Right cardiac atrium (tissue), 5 donors: ENCODE results near the gene RSPH4A. TPM values are rescaled to one million over a fixed set of nuclear protein-coding genes. Genes with fewer than 3 reads are reported as not detected.

ENCODE experiments used
- ATAC-seq, 2 donors: fragments of 200-7000 bp; cut with Tn5 transposase; one replicate each; pipeline versions ENCODE4 v1.8.0 to v1.9.1; 2020; ENCODE audit warnings: moderate library complexity in 2 of 2, mild to moderate bottlenecking in 1 of 2
- DNase-seq, 3 donors: peaks; one replicate each; pipeline ENCODE4 v3.0.0-alpha.2; 2020
- H3K27ac ChIP-seq: one replicate; pipeline ENCODE4 v1.5.1; 2013; ENCODE audit warnings: mild to moderate bottlenecking, low read length, control low read depth, moderate library complexity
- H3K27me3 ChIP-seq: one replicate; pipeline ENCODE4 v1.6.1; 2013; ENCODE audit not compliant: control insufficient read depth, insufficient read depth
- H3K4me1 ChIP-seq: one replicate; pipeline ENCODE4 v1.6.1; 2013; ENCODE audit warnings: low read length; ENCODE audit not compliant: control insufficient read depth, insufficient read depth
- H3K4me3 ChIP-seq: one replicate; pipeline ENCODE4 v1.5.1; 2013; ENCODE audit warnings: low read length, control low read depth
- H3K9me3 ChIP-seq: one replicate; pipeline ENCODE4 v1.6.1; 2013; ENCODE audit warnings: low read length; ENCODE audit not compliant: control insufficient read depth
- WGBS: extraction: QIAGEN DNeasy Blood & Tissue Kit; methylation state at CpG from one replicate; pipeline ENCODE4 v1.1.7; 2013; 5-methylcytosine and 5-hydroxymethylcytosine counted together
- intact Hi-C, 4 donors: fragments of 100-400 bp; cut with DNase I; formaldehyde crosslinking; loops; one replicate each; pipeline versions ENCODE4 v1.11.0 to v1.14.0; 2022 to 2023
- long read RNA-seq, 4 donors: library from polyadenylated mRNA; unstranded; transcript quantifications; one replicate each; pipeline ENCODE4 v2.0.0, GENCODE V29; 2020 to 2021
- polyA plus RNA-seq: library from polyadenylated mRNA; stranded (reverse); fragments of 200-250 nt; gene quantifications from one replicate; pipeline ENCODE4 v1.2.3, GENCODE V29; 2013
- total RNA-seq, 4 donors: library from RNA; stranded (reverse); fragmentation: NEBNext Ultra II Directional; extraction: Animal tissue kit (Norgen Biotek cat#: 25700); gene quantifications; one replicate each; pipeline ENCODE4 v1.2.1, GENCODE V29; 2021
- donor health status: healthy with polysubstance abuse.
- donor health status: DM: no; HTN: yes; CAD: no.
- donor health status: DM: no; HTN: no; CAD: no.
- donor health status: DM: no; HTN: yes; CAD: no; lungs with severe emphysema.
- donor health status: DM: yes; HTN: yes; CAD: no.

Gene RSPH4A
- total RNA-seq, result under 1 TPM; 0.15 to 0.72 (median 0.20) TPM
- 0.20 TPM for polyA plus RNA-seq
- long read RNA-seq, donor 1, result 0 reads
- long read RNA-seq, donor 2, result 0 reads
- long read RNA-seq, donor 3, result 0 reads
- long read RNA-seq, donor 4, result 0 reads

GRCh38 chr6:116615937-116616736, at the start of gene RSPH4A:
Gene RSPH4A (plus strand): TSS chr6:116616479. CDS start chr6:116616624, 145 bp downstream.
- no peak within 1 kb of the TSS for H3K27ac ChIP-seq
- intact Hi-C loops, result no loop called here
- no peaks in the 10 kb centered on the region for H3K27me3 ChIP-seq
- H3K4me3 ChIP-seq, result peak within 1 kb of the TSS; percentile 58
- peak; percentile 93 to 96 (median 95) for DNase-seq
- H3K4me1 ChIP-seq, result no peaks in the 10 kb centered on the region
- under 1% methylated on average over 29 of the region's 29 CpGs for WGBS
- H3K9me3 ChIP-seq, result no peaks in the 10 kb centered on the region
- ATAC-seq, result peak; percentile 99 to 100

GRCh38 chr6:116568111-116568510, 48.2 kb upstream of the RSPH4A start:
- Histone ChIP-seq H3K27me3 (no peaks in the 10 kb centered on the region), H3K4me3 (no peak overlapping the region), H3K4me1 (peaks cover 3% of the 10 kb centered on the region), H3K9me3 (no peaks in the 10 kb centered on the region), H3K27ac (no peak overlapping the region)
- no peak for DNase-seq
- intact Hi-C loops, result loop anchor here in 2 of 4 donors (10.0 kb wide), 1 partner anchor 293 kb away; the partner anchor contains the start of gene TSPYL1 (in 2 of the 2)
- ATAC-seq, result no peak

GRCh38 chr6:116568821-116569755, 47.2 kb upstream of the RSPH4A start:
- intact Hi-C loops, result loop anchor here in 2 of 4 donors (10.0 kb wide), 1 partner anchor 294 kb away; the partner anchor contains the start of gene TSPYL1 (in 2 of the 2)
- Histone ChIP-seq H3K27ac (no peak overlapping the region), H3K9me3 (no peaks in the 10 kb centered on the region), H3K4me3 (no peak overlapping the region), H3K4me1 (peaks cover 3% of the 10 kb centered on the region), H3K27me3 (no peaks in the 10 kb centered on the region)
- WGBS, result 66% methylated on average over 7 of the region's 7 CpGs
- DNase-seq (no peak), ATAC-seq (no peak)

GRCh38 chr6:116570856-116571682, 45.2 kb upstream of the RSPH4A start, which contains the start of gene RWDD1:
Gene RWDD1 (plus strand): TSS chr6:116571504. CDS start chr6:116571583, 79 bp downstream.
- Histone ChIP-seq H3K4me1 (peaks cover 3% of the 10 kb centered on the region), H3K27ac (peak within 1 kb of the TSS; percentile 98), H3K4me3 (peak within 1 kb of the TSS; percentile 96), H3K27me3 (no peaks in the 10 kb centered on the region), H3K9me3 (no peaks in the 10 kb centered on the region)
- intact Hi-C loops, result no loop called here
- DNase-seq (peak; percentile 100), ATAC-seq (peak; percentile 98)
- under 1% methylated on average over 62 of the region's 62 CpGs for WGBS

- no peaks in the 10 kb centered on the region for H3K9me3 ChIP-seq
- H3K27me3 ChIP-seq, result no peaks in the 10 kb centered on the region
- under 1% methylated on average over 12 of the region's 12 CpGs for WGBS
- intact Hi-C loops, result no loop called here
- DNase-seq, result no peak
- H3K27ac ChIP-seq, result peak overlapping the region; percentile 98
- peaks cover 3% of the 10 kb centered on the region for H3K4me1 ChIP-seq
- ATAC-seq, result no peak
- peak overlapping the region; percentile 96 for H3K4me3 ChIP-seq
Observed at GRCh38 chr6:116571683-116572000, 44.6 kb upstream of the RSPH4A start.

- no peak overlapping the region for H3K27ac ChIP-seq
- no peaks in the 10 kb centered on the region for H3K27me3 ChIP-seq
- H3K4me3 ChIP-seq, result peak overlapping the region; percentile 96
- intact Hi-C loops, result no loop called here
- H3K4me1 ChIP-seq, result peaks cover 3% of the 10 kb centered on the region
- DNase-seq (peak in 2 of 3 donors; percentile 45 to 46), ATAC-seq (peak in 1 of 2 donors; percentile 33)
- 4% methylated on average over 7 of the region's 7 CpGs for WGBS
- H3K9me3 ChIP-seq, result no peaks in the 10 kb centered on the region
Observed at GRCh38 chr6:116572162-116572561, 44.1 kb upstream of the RSPH4A start.

GRCh38 chr6:116575227-116575626, 41.1 kb upstream of the RSPH4A start:
- peaks cover 3% of the 10 kb centered on the region for H3K4me1 ChIP-seq
- no peak for ATAC-seq

DNA sequence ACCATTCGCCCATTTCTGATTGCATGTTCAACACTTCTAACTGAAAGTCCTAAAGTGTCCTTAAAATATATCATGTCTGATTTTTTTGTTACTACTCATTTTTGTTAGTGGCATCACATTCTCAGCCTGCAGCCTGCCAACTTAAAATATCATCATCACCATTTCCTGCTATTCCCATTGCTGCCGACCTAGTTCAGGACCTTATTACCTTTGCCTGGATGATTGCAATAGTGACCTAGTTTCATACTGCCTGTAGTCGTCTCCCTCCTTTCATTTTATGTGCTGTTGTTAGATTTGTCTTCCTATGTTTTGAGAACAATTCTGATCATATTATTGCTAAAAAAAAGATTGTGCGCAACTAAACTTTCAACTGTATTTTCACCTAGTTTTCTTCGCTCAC, 38.8 kb upstream of the RSPH4A start:
- ATAC-seq (no peak), DNase-seq (no peak)
- Histone ChIP-seq H3K4me1 (peaks cover 3% of the 10 kb centered on the region), H3K27ac (no peak overlapping the region), H3K9me3 (no peaks in the 10 kb centered on the region), H3K4me3 (no peak overlapping the region), H3K27me3 (no peaks in the 10 kb centered on the region)
- 74% methylated on average over 5 of the region's 5 CpGs for WGBS
- intact Hi-C loops, result no loop called here

More at GRCh38 chr6:116575227-116575626, 41.1 kb upstream of the RSPH4A start:
- Histone ChIP-seq H3K4me3 (no peak overlapping the region), H3K27ac (no peak overlapping the region), H3K27me3 (no peaks in the 10 kb centered on the region), H3K9me3 (no peaks in the 10 kb centered on the region)
- no peak for DNase-seq
- intact Hi-C loops, result no loop called here
- 93% methylated on average over 2 of the region's 2 CpGs for WGBS

DNA sequence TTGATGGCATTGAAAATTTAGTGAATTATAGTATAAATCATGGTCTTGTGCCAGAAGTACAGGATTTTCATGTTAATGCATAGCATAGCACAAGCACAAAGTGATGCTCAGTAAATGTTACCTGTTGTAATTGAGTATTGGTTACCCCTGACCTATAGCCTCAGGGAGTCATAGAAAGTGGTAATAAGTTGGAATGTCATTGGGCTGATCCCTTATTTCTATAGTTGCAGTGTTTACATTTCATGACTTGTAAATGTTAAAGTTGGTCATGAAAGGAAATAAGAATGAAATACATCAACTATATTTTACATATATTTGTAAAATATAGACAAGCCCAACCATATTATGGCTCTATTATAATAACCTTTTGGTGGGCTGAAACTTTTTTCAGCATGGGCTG, 37.9 kb upstream of the RSPH4A start:
- intact Hi-C loops, result no loop called here
- Histone ChIP-seq H3K4me3 (no peak overlapping the region), H3K27ac (no peak overlapping the region), H3K9me3 (no peaks in the 10 kb centered on the region), H3K4me1 (no peaks in the 10 kb centered on the region), H3K27me3 (no peaks in the 10 kb centered on the region)
- ATAC-seq (no peak), DNase-seq (no peak)

DNA sequence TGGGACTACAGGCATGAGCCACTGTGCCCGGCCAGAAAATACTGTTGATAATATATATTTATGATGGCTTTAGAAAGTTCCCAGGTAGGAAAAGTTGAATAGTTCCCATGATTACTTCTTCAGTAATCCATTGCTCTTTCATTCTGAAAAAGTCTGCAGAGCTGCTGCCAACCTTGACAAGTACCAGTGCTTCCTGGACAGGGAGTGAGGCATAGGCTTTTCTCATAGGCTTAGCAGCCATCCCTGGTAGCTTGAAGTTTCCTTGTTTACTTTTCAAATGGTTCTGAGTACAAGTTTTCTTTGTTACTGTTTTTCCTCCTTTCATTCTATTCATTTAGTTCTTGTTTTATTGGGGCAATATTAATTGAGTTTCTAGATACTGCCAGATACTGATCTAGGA, 37.1 kb upstream of the RSPH4A start:
- no peak overlapping the region for H3K4me3 ChIP-seq
- H3K4me1 ChIP-seq, result no peaks in the 10 kb centered on the region
- no peak for ATAC-seq
- DNase-seq, result no peak
- no peak overlapping the region for H3K27ac ChIP-seq
- H3K9me3 ChIP-seq, result no peaks in the 10 kb centered on the region
- no peaks in the 10 kb centered on the region for H3K27me3 ChIP-seq
- 90% methylated on average over 1 of the region's 1 CpG for whole genome bisulfite sequencing
- intact Hi-C loops, result no loop called here
